Osteocyte (in vitro differentiated cells): ENCODE data around the gene HASPIN. TPM values are rescaled to one million over a fixed set of nuclear protein-coding genes. Genes with fewer than 3 reads are reported as not detected.

ENCODE experiments used
- DNase-seq: peaks from one replicate; pipeline ENCODE4 v3.0.0; 2021; ENCODE audit warnings: mixed read lengths; ENCODE audit not compliant: unreplicated experiment; ENCODE audit errors: extremely low spot score
- H3K27ac Mint-ChIP-seq: one replicate; pipeline ENCODE4 v1.8.0; 2021; ENCODE audit warnings: mild to moderate bottlenecking, mixed read lengths; ENCODE audit not compliant: unreplicated experiment
- H3K27me3 Mint-ChIP-seq: one replicate; pipeline ENCODE4 v1.8.0; 2021; ENCODE audit warnings: mixed read lengths; ENCODE audit not compliant: unreplicated experiment
- H3K36me3 Mint-ChIP-seq: one replicate; pipeline ENCODE4 v1.8.0; 2021; ENCODE audit warnings: mixed read lengths; ENCODE audit not compliant: unreplicated experiment
- H3K4me1 Mint-ChIP-seq: one replicate; pipeline ENCODE4 v1.8.0; 2021; ENCODE audit warnings: mixed read lengths; ENCODE audit not compliant: unreplicated experiment
- H3K4me3 Mint-ChIP-seq: one replicate; pipeline ENCODE4 v1.8.0; 2021; ENCODE audit warnings: mild to moderate bottlenecking, moderate library complexity, mixed read lengths; ENCODE audit not compliant: unreplicated experiment
- H3K9me3 Mint-ChIP-seq: one replicate; pipeline ENCODE4 v1.8.0; 2021; ENCODE audit warnings: mixed read lengths; ENCODE audit not compliant: unreplicated experiment
- CTCF ChIP-seq: fragments of 200-600 bp; sonication (generic); IDR thresholded peaks from 2 replicates; pipeline ENCODE4 v1.5.0; 2021; ENCODE audit warnings: antibody characterized with exemption, mild to moderate bottlenecking, moderate library complexity
- total RNA-seq: library from RNA; stranded (reverse); gene quantifications from 2 replicates; pipeline ENCODE4 v1.2.1, GENCODE V29; 2021

The HASPIN gene
- total RNA-seq, 1 donor from 2014 or later: 1.9 TPM

GRCh38 chr17:3685174-3685573 is 38.5 kb upstream of the HASPIN start:
- Mint-ChIP-seq H3K27ac (no peak overlapping the region), H3K27me3 (no peaks in the 10 kb centered on the region), H3K36me3 (no peaks in the 10 kb centered on the region), H3K9me3 (no peaks in the 10 kb centered on the region), H3K4me1 (no peaks in the 10 kb centered on the region), H3K4me3 (no peak overlapping the region)
- no peak for TF ChIP-seq CTCF
- no peak for DNase-seq

- Mint-ChIP-seq H3K4me1 (no peaks in the 10 kb centered on the region), H3K27ac (no peak overlapping the region), H3K27me3 (peaks cover 4% of the 10 kb centered on the region), H3K36me3 (no peaks in the 10 kb centered on the region), H3K9me3 (no peaks in the 10 kb centered on the region), H3K4me3 (no peak overlapping the region)
- TF ChIP-seq CTCF: no peak
- DNase-seq: no peak
These were observed 35.6 kb upstream of the HASPIN start for GRCh38 chr17:3688027-3688553.

GRCh38 chr17:3688852-3689261 is 34.8 kb upstream of the HASPIN start:
- H3K27ac Mint-ChIP-seq: no peak overlapping the region
- DNase-seq: no peak
- no peak overlapping the region for H3K4me3 Mint-ChIP-seq
- H3K9me3 Mint-ChIP-seq: no peaks in the 10 kb centered on the region
- H3K36me3 Mint-ChIP-seq: no peaks in the 10 kb centered on the region
- H3K27me3 Mint-ChIP-seq: peaks cover 8% of the 10 kb centered on the region
- no peaks in the 10 kb centered on the region for H3K4me1 Mint-ChIP-seq
- TF ChIP-seq CTCF: no peak

- no peak overlapping the region for H3K4me3 Mint-ChIP-seq
- H3K9me3 Mint-ChIP-seq: no peaks in the 10 kb centered on the region
- no peak for TF ChIP-seq CTCF
- no peaks in the 10 kb centered on the region for H3K36me3 Mint-ChIP-seq
- no peak overlapping the region for H3K27ac Mint-ChIP-seq
- no peaks in the 10 kb centered on the region for H3K4me1 Mint-ChIP-seq
- no peak for DNase-seq
- peaks cover 14% of the 10 kb centered on the region for H3K27me3 Mint-ChIP-seq
These were observed 34.2 kb upstream of the HASPIN start for GRCh38 chr17:3689262-3690093.

GRCh38 chr17:3690094-3690715 is 33.5 kb upstream of the HASPIN start:
- Mint-ChIP-seq H3K27me3 (peaks cover 16% of the 10 kb centered on the region), H3K4me1 (peaks cover 3% of the 10 kb centered on the region), H3K27ac (no peak overlapping the region), H3K9me3 (no peaks in the 10 kb centered on the region), H3K4me3 (no peak overlapping the region), H3K36me3 (no peaks in the 10 kb centered on the region)
- no peak for TF ChIP-seq CTCF
- DNase-seq: no peak
